ENCODE results near the gene FOXM1. TPM values are rescaled to one million over a fixed set of nuclear protein-coding genes. Genes with fewer than 3 reads are reported as not detected.
A peak's percentile ranks its signal among the peaks of the same experiment; 100 is the strongest.
"Not testable (repeated sequence)": the region's sequence is repeated elsewhere in the genome, so short reads cannot be mapped to it uniquely, and the experiment has no call there.

FOXM1 gene
- total RNA-seq, 1 donor from 2014 or later, result 31.2 TPM

GRCh38 chr12:2884810-2885209 is 7.8 kb upstream of the FOXM1 start:
- ATAC-seq, result no peak

GRCh38 chr12:2879853-2880252 is 2.9 kb upstream of the FOXM1 start:
- no peak for ATAC-seq

GRCh38 chr12:2877953-2878732 is 1.2 kb upstream of the FOXM1 start:
- peak; percentile 54 for ATAC-seq

- peak; percentile 59 for ATAC-seq
Observed at GRCh38 chr12:2876431-2877046, 435 bp downstream of the FOXM1 start.

GRCh38 chr12:2868986-2869632 is 7.9 kb downstream of the FOXM1 start:
- ATAC-seq, result not testable (repeated sequence)

GRCh38 chr12:2864198-2864597 is 12.8 kb downstream of the FOXM1 start:
- ATAC-seq, result no peak

- ATAC-seq, result not testable (repeated sequence)
Observed at GRCh38 chr12:2863402-2863801, 13.6 kb downstream of the FOXM1 start.

- ATAC-seq, result no peak
Observed at GRCh38 chr12:2862876-2863275, 14.1 kb downstream of the FOXM1 start.

GRCh38 chr12:2860170-2860569 is 16.8 kb downstream of the FOXM1 start:
- no peak for ATAC-seq

- ATAC-seq, result no peak
Observed at GRCh38 chr12:2858944-2859421, 18.0 kb downstream of the FOXM1 start.

- ATAC-seq, result no peak
Observed at GRCh38 chr12:2858334-2858733, 18.6 kb downstream of the FOXM1 start.

- ATAC-seq, result no peak
Observed at GRCh38 chr12:2857576-2857975, 19.4 kb downstream of the FOXM1 start.

- no peak for ATAC-seq
Observed at GRCh38 chr12:2857021-2857431, 19.9 kb downstream of the FOXM1 start, which contains the start of gene TEX52. TSS of gene TEX52 (minus strand) at chr12:2857039. CDS start at chr12:2857026, 13 bp downstream.

GRCh38 chr12:2856051-2856450 is 20.9 kb downstream of the FOXM1 start:
- ATAC-seq, result peak; percentile 24

GRCh38 chr12:2855546-2855945 is 21.4 kb downstream of the FOXM1 start:
- ATAC-seq, result no peak

- no peak for ATAC-seq
Observed at GRCh38 chr12:2854669-2855453, 22.1 kb downstream of the FOXM1 start.

GRCh38 chr12:2853626-2854025 is 23.3 kb downstream of the FOXM1 start:
- peak; percentile 75 for ATAC-seq

- no peak for ATAC-seq
Observed at GRCh38 chr12:2851931-2852330, 25.0 kb downstream of the FOXM1 start.

GRCh38 chr12:2845280-2845679 is 31.7 kb downstream of the FOXM1 start:
- ATAC-seq, result no peak

- ATAC-seq, result no peak
Observed at GRCh38 chr12:2844786-2845185, 32.2 kb downstream of the FOXM1 start.

GRCh38 chr12:2842948-2843347 is 34.0 kb downstream of the FOXM1 start:
- ATAC-seq, result no peak

- no peak for ATAC-seq
Observed at GRCh38 chr12:2841056-2841650, 35.8 kb downstream of the FOXM1 start.

Data from esophagus mucosa (tissue), 1 donor.